OCI-LY7 (cell line): ENCODE data around the gene THAP4. TPM values are rescaled to one million over a fixed set of nuclear protein-coding genes. Genes with fewer than 3 reads are reported as not detected.

Experiments
- BruUV-seq: library from RNA; stranded (reverse); fragments of 400-500 nt; replicated peaks from 2 replicates; lab custom pipeline; 2021; lab: Mats Ljungman, UMichigan
- CTCF ChIA-PET: fragments of 300-600 bp; sonication (Branson Sonifier 250); formaldehyde crosslinking; loops from one replicate; lab custom pipeline; 2022; ENCODE audit warnings: antibody characterized with exemption; ENCODE audit not compliant: unreplicated experiment; lab: Charles Lee
- POLR2A ChIA-PET: fragments of 300-600 bp; sonication (Branson Sonifier 250); formaldehyde crosslinking; loops from one replicate; lab custom pipeline; 2022; ENCODE audit warnings: antibody characterized with exemption; lab: Charles Lee
- DNase-seq: peaks from one replicate; pipeline ENCODE4 v3.0.0-alpha.2; 2015; ENCODE audit warnings: low spot score
- H2AFZ ChIP-seq: fragments of 200-600 bp; sonication (generic), shearing (Covaris generic); 2 replicates; pipeline ENCODE4 v1.6.1; 2014; ENCODE audit warnings: mild to moderate bottlenecking, antibody characterized with exemption, low read length, moderate library complexity
- H3K27ac ChIP-seq: fragments of 200-600 bp; sonication (generic); 2 replicates; pipeline ENCODE4 v1.5.1; 2014; ENCODE audit warnings: mixed run types, low read depth, mild to moderate bottlenecking, moderate library complexity, low read length, inconsistent platforms; ENCODE audit not compliant: poor library complexity, severe bottlenecking
- H3K36me3 ChIP-seq: fragments of 200-600 bp; sonication (generic); 2 replicates; pipeline ENCODE4 v1.6.1; 2014; ENCODE audit warnings: mild to moderate bottlenecking, antibody characterized with exemption, low read length, moderate library complexity, mixed read lengths; ENCODE audit not compliant: insufficient read depth
- H3K4me1 ChIP-seq: fragments of 200-600 bp; sonication (generic); 2 replicates; pipeline ENCODE4 v1.5.1; 2014; ENCODE audit warnings: mild to moderate bottlenecking, low read length; ENCODE audit not compliant: insufficient read depth, poor library complexity, severe bottlenecking
- H3K4me2 ChIP-seq: fragments of 200-600 bp; sonication (generic); 2 replicates; pipeline ENCODE4 v1.6.1; 2014; ENCODE audit warnings: mild to moderate bottlenecking, low read length
- H3K4me3 ChIP-seq: fragments of 200-600 bp; sonication (generic); 2 replicates; pipeline ENCODE4 v1.5.1; 2014; ENCODE audit warnings: mild to moderate bottlenecking, low read depth, low read length; ENCODE audit not compliant: poor library complexity, severe bottlenecking
- H3K79me2 ChIP-seq: fragments of 200-600 bp; sonication (generic); 2 replicates; pipeline ENCODE4 v1.6.1; 2016; ENCODE audit warnings: low read depth, mild to moderate bottlenecking, low read length, moderate library complexity, mixed read lengths; ENCODE audit not compliant: insufficient read depth
- H3K9me2 ChIP-seq: fragments of 200-600 bp; sonication (generic); 2 replicates; pipeline ENCODE4 v1.6.1; 2016; ENCODE audit warnings: mild to moderate bottlenecking, low read length, mixed read lengths; ENCODE audit not compliant: insufficient read depth
- H3K9me3 ChIP-seq: fragments of 200-600 bp; sonication (generic); 2 replicates; pipeline ENCODE4 v1.6.1; 2014; ENCODE audit warnings: mild to moderate bottlenecking, mixed run types, low read length, mixed read lengths
- H4K20me1 ChIP-seq: fragments of 200-600 bp; sonication (generic); 2 replicates; pipeline ENCODE4 v1.6.1; 2014; ENCODE audit warnings: mild to moderate bottlenecking, antibody characterized with exemption, low read length, moderate library complexity, mixed read lengths; ENCODE audit not compliant: insufficient read depth
- CTCF ChIP-seq: fragments of 200-600 bp; sonication (generic); conservative IDR thresholded peaks from 2 replicates; pipeline ENCODE4 v1.5.1; 2014; ENCODE audit warnings: mild to moderate bottlenecking, antibody characterized with exemption, low read length, moderate library complexity, mixed read lengths
- EZH2phosphoT487 ChIP-seq: fragments of 200-600 bp; sonication (generic); IDR thresholded peaks from 2 replicates; pipeline ENCODE4 v1.6.1; 2018; ENCODE audit warnings: low read depth, borderline replicate concordance, mild to moderate bottlenecking, mixed run types, antibody characterized with exemption, low read length, moderate library complexity, mixed read lengths
- intact Hi-C: fragments of 100-400 bp; cut with micrococcal nuclease; formaldehyde crosslinking; loops from one replicate; pipeline ENCODE4 v1.10.0; 2022; ENCODE audit not compliant: unreplicated experiment
- total RNA-seq, 2 experiments: library from RNA; depleted of rRNA in 1 of 2; stranded (reverse); fragments of >200 nt in 1 of 2; shearing (Covaris generic) in 1 of 2; gene quantifications; 2 replicates each; pipeline ENCODE4 v1.2.3, GENCODE V29; 2014 to 2022

Gene THAP4
- total RNA-seq, 2 experiments from 2014 or later: 61.6 to 65.6 TPM

GRCh38 chr2:241641631-241642030 is 4.7 kb upstream of the THAP4 start:
- H2AFZ ChIP-seq: no peak overlapping the region
- no peaks in the 10 kb centered on the region for H3K9me2 ChIP-seq
- H4K20me1 ChIP-seq: peaks cover 12% of the 10 kb centered on the region; the same call in 1 of the 2 replicates
- H3K27ac ChIP-seq: no peak overlapping the region
- no peak overlapping the region for H3K4me2 ChIP-seq
- POLR2A ChIA-PET: no interaction called here
- peaks cover 85% of the 10 kb centered on the region for H3K79me2 ChIP-seq
- no TSS peak for BruUV-seq
- CTCF ChIA-PET: no interaction called here
- no peak overlapping the region for H3K4me3 ChIP-seq
- peaks cover 23% of the 10 kb centered on the region for H3K9me3 ChIP-seq
- no peak for TF ChIP-seq EZH2phosphoT487
- no peak for TF ChIP-seq CTCF
- no peak for DNase-seq
- H3K36me3 ChIP-seq: peaks cover 56% of the 10 kb centered on the region
- peaks cover 15% of the 10 kb centered on the region for H3K4me1 ChIP-seq
- intact Hi-C loops: no loop called here

- Histone ChIP-seq H3K27ac (no peak overlapping the region), H2AFZ (no peak overlapping the region), H3K79me2 (peaks cover 84% of the 10 kb centered on the region), H3K4me3 (no peak overlapping the region), H3K9me3 (peaks cover 23% of the 10 kb centered on the region), H3K36me3 (peaks cover 43% of the 10 kb centered on the region), H3K4me2 (no peak overlapping the region), H3K9me2 (no peaks in the 10 kb centered on the region), H4K20me1 (0 out of 2 replicates have a peak, but pooled peaks cover 4% of the 10 kb centered on the region), H3K4me1 (peaks cover 21% of the 10 kb centered on the region)
- TF ChIP-seq CTCF: no peak
- no peak for TF ChIP-seq EZH2phosphoT487
- BruUV-seq: no TSS peak
- ChIA-PET CTCF (no interaction called here), POLR2A (interaction anchor here (0.6 kb wide), 1 partner anchor 14 kb away, joined by 3 read pairs; no protein-coding TSS in a partner anchor)
- intact Hi-C loops: no loop called here
- DNase-seq: no peak
Observed at GRCh38 chr2:241640165-241640795, 3.3 kb upstream of the THAP4 start.

- Histone ChIP-seq H3K79me2 (peaks cover 85% of the 10 kb centered on the region), H3K36me3 (peaks cover 42% of the 10 kb centered on the region), H3K27ac (no peak overlapping the region), H3K9me3 (peaks cover 23% of the 10 kb centered on the region), H3K4me2 (no peak overlapping the region), H3K9me2 (no peaks in the 10 kb centered on the region), H3K4me1 (peaks cover 25% of the 10 kb centered on the region), H2AFZ (no peak overlapping the region), H4K20me1 (0 out of 2 replicates have a peak, but pooled peaks cover 4% of the 10 kb centered on the region), H3K4me3 (peak overlapping the region; percentile 89)
- peak; percentile 62 for DNase-seq
- ChIA-PET POLR2A (no interaction called here), CTCF (no interaction called here)
- intact Hi-C loops: loop anchor here (10.0 kb wide), 1 partner anchor 285 kb away; the partner anchor contains the start of gene FARP2
- no peak for TF ChIP-seq EZH2phosphoT487
- no peak for TF ChIP-seq CTCF
- no TSS peak for BruUV-seq
Observed at GRCh38 chr2:241639385-241639784, 2.4 kb upstream of the THAP4 start.
